Osteocyte (in vitro differentiated cells): Measurements from ENCODE around the gene LZTS2. TPM values are rescaled to one million over a fixed set of nuclear protein-coding genes. Genes with fewer than 3 reads are reported as not detected.

ENCODE experiments used
- DNase-seq: peaks from one replicate; pipeline ENCODE4 v3.0.0; 2021; ENCODE audit warnings: mixed read lengths; ENCODE audit not compliant: unreplicated experiment; ENCODE audit errors: extremely low spot score
- H3K27ac Mint-ChIP-seq: one replicate; pipeline ENCODE4 v1.8.0; 2021; ENCODE audit warnings: mild to moderate bottlenecking, mixed read lengths; ENCODE audit not compliant: unreplicated experiment
- H3K27me3 Mint-ChIP-seq: one replicate; pipeline ENCODE4 v1.8.0; 2021; ENCODE audit warnings: mixed read lengths; ENCODE audit not compliant: unreplicated experiment
- H3K36me3 Mint-ChIP-seq: one replicate; pipeline ENCODE4 v1.8.0; 2021; ENCODE audit warnings: mixed read lengths; ENCODE audit not compliant: unreplicated experiment
- H3K4me1 Mint-ChIP-seq: one replicate; pipeline ENCODE4 v1.8.0; 2021; ENCODE audit warnings: mixed read lengths; ENCODE audit not compliant: unreplicated experiment
- H3K4me3 Mint-ChIP-seq: one replicate; pipeline ENCODE4 v1.8.0; 2021; ENCODE audit warnings: mild to moderate bottlenecking, moderate library complexity, mixed read lengths; ENCODE audit not compliant: unreplicated experiment
- H3K9me3 Mint-ChIP-seq: one replicate; pipeline ENCODE4 v1.8.0; 2021; ENCODE audit warnings: mixed read lengths; ENCODE audit not compliant: unreplicated experiment
- CTCF ChIP-seq: fragments of 200-600 bp; sonication (generic); IDR thresholded peaks from 2 replicates; pipeline ENCODE4 v1.5.0; 2021; ENCODE audit warnings: antibody characterized with exemption, mild to moderate bottlenecking, moderate library complexity
- total RNA-seq: library from RNA; stranded (reverse); gene quantifications from 2 replicates; pipeline ENCODE4 v1.2.1, GENCODE V29; 2021

The LZTS2 gene
- total RNA-seq, 1 donor from 2014 or later = 72.1 TPM

- Mint-ChIP-seq H3K27me3 (no peaks in the 10 kb centered on the region), H3K9me3 (no peaks in the 10 kb centered on the region), H3K4me3 (no peak overlapping the region), H3K27ac (no peak overlapping the region), H3K36me3 (no peaks in the 10 kb centered on the region), H3K4me1 (peaks cover 10% of the 10 kb centered on the region)
- no peak for DNase-seq
- no peak for TF ChIP-seq CTCF
These were observed 21.6 kb downstream of the LZTS2 start for GRCh38 chr10:101021239-101021638.

- Mint-ChIP-seq H3K27ac (no peak overlapping the region), H3K4me1 (peaks cover 10% of the 10 kb centered on the region), H3K9me3 (no peaks in the 10 kb centered on the region), H3K36me3 (no peaks in the 10 kb centered on the region), H3K4me3 (no peak overlapping the region), H3K27me3 (no peaks in the 10 kb centered on the region)
- peak; percentile 80 for DNase-seq
- no peak for TF ChIP-seq CTCF
These were observed 22.2 kb downstream of the LZTS2 start for GRCh38 chr10:101021692-101022251.

DNA sequence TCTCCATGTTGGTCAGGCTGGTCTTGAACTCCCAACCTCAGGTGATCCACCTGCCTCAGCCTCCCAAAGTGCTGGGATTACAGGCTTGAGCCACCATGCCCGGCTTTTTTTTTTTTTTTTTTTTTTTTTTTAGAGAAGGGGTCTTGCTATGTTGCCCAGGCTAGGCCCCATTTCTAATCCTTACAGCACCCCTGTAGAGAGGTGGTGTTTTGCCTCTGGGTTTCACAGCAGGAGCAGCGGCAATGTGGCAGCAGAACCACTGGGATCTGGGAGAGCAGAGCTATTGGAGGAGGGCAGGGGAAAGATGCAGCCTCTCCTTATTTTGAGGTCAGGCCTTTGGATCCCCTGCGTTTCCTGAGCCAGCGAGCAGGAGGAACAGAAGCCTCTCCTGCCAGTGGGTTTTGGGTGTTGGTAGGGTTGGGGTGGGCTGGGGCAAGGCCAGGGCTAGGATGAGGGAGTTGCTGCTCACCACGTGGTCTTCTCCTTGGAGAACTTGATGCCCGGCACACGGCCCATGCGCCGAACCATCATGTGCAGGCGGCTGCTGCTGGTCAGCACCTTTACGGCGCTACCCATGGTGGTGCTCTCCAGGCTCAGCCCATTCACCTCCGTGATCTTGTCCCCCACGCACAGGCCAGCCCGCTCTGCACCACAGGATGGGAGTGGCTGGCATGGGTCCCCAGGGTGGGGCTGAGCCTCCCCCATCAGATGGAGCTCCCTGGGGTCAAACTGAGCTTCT, 23.5 kb downstream of the LZTS2 start:
- no peak for DNase-seq
- no peaks in the 10 kb centered on the region for H3K36me3 Mint-ChIP-seq
- H3K4me1 Mint-ChIP-seq = peaks cover 10% of the 10 kb centered on the region
- no peaks in the 10 kb centered on the region for H3K9me3 Mint-ChIP-seq
- no peak overlapping the region for H3K4me3 Mint-ChIP-seq
- H3K27me3 Mint-ChIP-seq = no peaks in the 10 kb centered on the region
- TF ChIP-seq CTCF = no peak
- H3K27ac Mint-ChIP-seq = no peak overlapping the region

- TF ChIP-seq CTCF = no peak
- no peak overlapping the region for H3K27ac Mint-ChIP-seq
- H3K4me3 Mint-ChIP-seq = no peak overlapping the region
- peaks cover 8% of the 10 kb centered on the region for H3K4me1 Mint-ChIP-seq
- H3K27me3 Mint-ChIP-seq = no peaks in the 10 kb centered on the region
- no peaks in the 10 kb centered on the region for H3K36me3 Mint-ChIP-seq
- H3K9me3 Mint-ChIP-seq = no peaks in the 10 kb centered on the region
- DNase-seq = no peak
These were observed 27.6 kb downstream of the LZTS2 start for GRCh38 chr10:101027106-101027720.
